H9 (cell line): ENCODE data around the gene ZSCAN2. TPM values are rescaled to one million over a fixed set of nuclear protein-coding genes. Genes with fewer than 3 reads are reported as not detected.

Source experiments
- DNase-seq: peaks from one replicate; pipeline ENCODE4 v3.0.0-alpha.2; 2017
- H2AFZ ChIP-seq: one replicate; pipeline ENCODE4 v1.6.1; 2013; ENCODE audit warnings: mild to moderate bottlenecking, low read length, control low read depth, moderate library complexity
- H2AK5ac ChIP-seq: 2 replicates; pipeline ENCODE4 v1.6.1; 2013; ENCODE audit warnings: low read length, control low read depth, mixed read lengths; ENCODE audit not compliant: insufficient read length
- H2BK120ac ChIP-seq: one replicate; pipeline ENCODE4 v1.6.1; 2013; ENCODE audit warnings: low read depth, mild to moderate bottlenecking, low read length, control low read depth, inconsistent platforms; ENCODE audit not compliant: poor library complexity, severe bottlenecking
- H2BK12ac ChIP-seq: 2 replicates; pipeline ENCODE4 v1.6.1; 2013; ENCODE audit warnings: low read length, control low read depth, mixed read lengths, low read depth; ENCODE audit not compliant: insufficient read length
- H2BK15ac ChIP-seq: 2 replicates; pipeline ENCODE4 v1.6.1; 2013; ENCODE audit warnings: low read depth, low read length, control low read depth
- H2BK20ac ChIP-seq: one replicate; pipeline ENCODE4 v1.6.1; 2013; ENCODE audit warnings: low read depth, mild to moderate bottlenecking, low read length, control low read depth, inconsistent platforms; ENCODE audit not compliant: poor library complexity, severe bottlenecking
- H2BK5ac ChIP-seq: 2 replicates; pipeline ENCODE4 v1.6.1; 2013; ENCODE audit warnings: low read length, control low read depth, mixed read lengths; ENCODE audit not compliant: insufficient read length
- H3K14ac ChIP-seq: 2 replicates; pipeline ENCODE4 v1.6.1; 2013; ENCODE audit warnings: low read length, control low read depth; ENCODE audit not compliant: insufficient read depth
- H3K18ac ChIP-seq: 2 replicates; pipeline ENCODE4 v1.6.1; 2013; ENCODE audit warnings: low read depth, mild to moderate bottlenecking, mixed read lengths, low read length, control low read depth; ENCODE audit not compliant: insufficient read length
- H3K23ac ChIP-seq: 2 replicates; pipeline ENCODE4 v1.6.1; 2013; ENCODE audit warnings: low read length, control low read depth, mixed read lengths, low read depth; ENCODE audit not compliant: insufficient read length
- H3K23me2 ChIP-seq: 2 replicates; pipeline ENCODE4 v1.6.1; 2013; ENCODE audit warnings: low read depth, mild to moderate bottlenecking, mixed read lengths, low read length, control low read depth; ENCODE audit not compliant: insufficient read length, poor library complexity, severe bottlenecking
- H3K27ac ChIP-seq: 2 replicates; pipeline ENCODE4 v1.5.1; 2013; ENCODE audit warnings: low read length, control low read depth, mixed read lengths, low read depth; ENCODE audit not compliant: insufficient read length
- H3K27me3 ChIP-seq: 2 replicates; pipeline ENCODE4 v1.6.1; 2013; ENCODE audit warnings: low read length, control low read depth, inconsistent platforms; ENCODE audit not compliant: insufficient read depth
- H3K4ac ChIP-seq: 2 replicates; pipeline ENCODE4 v1.6.1; 2013; ENCODE audit warnings: low read depth, mild to moderate bottlenecking, control low read depth, inconsistent platforms, low read length, moderate library complexity
- H3K4me1 ChIP-seq: 2 replicates; pipeline ENCODE4 v1.6.1; 2013; ENCODE audit warnings: low read length, control low read depth, inconsistent platforms; ENCODE audit not compliant: insufficient read depth
- H3K4me2 ChIP-seq: 2 replicates; pipeline ENCODE4 v1.6.1; 2013; ENCODE audit warnings: low read length, control low read depth, mixed read lengths; ENCODE audit not compliant: insufficient read length, insufficient read depth
- H3K56ac ChIP-seq: 2 replicates; pipeline ENCODE4 v1.6.1; 2013; ENCODE audit warnings: low read depth, mild to moderate bottlenecking, mixed read lengths, low read length, control low read depth; ENCODE audit not compliant: insufficient read length
- H3K79me1 ChIP-seq: 2 replicates; pipeline ENCODE4 v1.6.1; 2013; ENCODE audit warnings: low read depth, mild to moderate bottlenecking, moderate library complexity, low read length, control low read depth, inconsistent platforms; ENCODE audit not compliant: insufficient read depth, poor library complexity, severe bottlenecking
- H3K79me2 ChIP-seq: 2 replicates; pipeline ENCODE4 v1.6.1; 2013; ENCODE audit warnings: low read length, control low read depth, inconsistent platforms; ENCODE audit not compliant: insufficient read depth
- H3K9ac ChIP-seq: 2 replicates; pipeline ENCODE4 v1.6.1; 2013; ENCODE audit warnings: low read length, control low read depth, mixed read lengths; ENCODE audit not compliant: insufficient read length; ENCODE audit errors: extremely low read depth
- H3K9me3 ChIP-seq: one replicate; pipeline ENCODE4 v1.6.1; 2013; ENCODE audit warnings: low read depth, low read length, inconsistent platforms; ENCODE audit not compliant: control insufficient read depth
- H3T11ph ChIP-seq: one replicate; pipeline ENCODE4 v1.6.1; 2013; ENCODE audit warnings: mild to moderate bottlenecking, low read length, control low read depth, inconsistent platforms
- H4K20me1 ChIP-seq: one replicate; pipeline ENCODE4 v1.6.1; 2013; ENCODE audit not compliant: control insufficient read depth, insufficient read length, insufficient read depth
- H4K5ac ChIP-seq: 2 replicates; pipeline ENCODE4 v1.6.1; 2013; ENCODE audit warnings: low read depth, mild to moderate bottlenecking, mixed read lengths, low read length, control low read depth; ENCODE audit not compliant: insufficient read length
- H4K8ac ChIP-seq: replicated peaks from 2 replicates; pipeline ENCODE4 v1.6.1; 2013; ENCODE audit warnings: low read length, control low read depth, mixed read lengths, low read depth; ENCODE audit not compliant: insufficient read length
- H4K91ac ChIP-seq: 2 replicates; pipeline ENCODE4 v1.6.1; 2013; ENCODE audit warnings: low read depth, mild to moderate bottlenecking, moderate library complexity, mixed read lengths, low read length, control low read depth; ENCODE audit not compliant: insufficient read length
- H3K27ac Mint-ChIP-seq, 3 experiments: 2 replicates in 2 of 3; 3 replicates in 1 of 3; pipeline ENCODE4 v1.8.0; 2020 to 2021; ENCODE audit warnings: mixed read lengths in 3 of 3, mild to moderate bottlenecking in 1 of 3, moderate library complexity in 1 of 3
- H3K27me3 Mint-ChIP-seq: 2 replicates; pipeline ENCODE4 v1.8.0; 2021; ENCODE audit warnings: low read depth, mild to moderate bottlenecking, moderate library complexity, mixed read lengths
- H3K36me3 Mint-ChIP-seq, 3 experiments: 2 replicates in 2 of 3; 3 replicates in 1 of 3; pipeline ENCODE4 v1.8.0; 2020 to 2021; ENCODE audit warnings: low read depth in 3 of 3, mixed read lengths in 3 of 3; ENCODE audit not compliant: insufficient read depth in 1 of 3
- H3K4me1 Mint-ChIP-seq, 2 experiments: 2 replicates each; pipeline ENCODE4 v1.8.0; 2020; ENCODE audit warnings: mixed read lengths in 2 of 2
- H3K4me3 Mint-ChIP-seq, 2 experiments: 2 replicates in 1 of 2; 3 replicates in 1 of 2; pipeline ENCODE4 v1.8.0; 2020 to 2021; ENCODE audit warnings: mild to moderate bottlenecking in 2 of 2, mixed read lengths in 2 of 2, moderate library complexity in 1 of 2
- H3K9me3 Mint-ChIP-seq, 2 experiments: 2 replicates in 1 of 2; 3 replicates in 1 of 2; pipeline ENCODE4 v1.8.0; 2020; ENCODE audit warnings: mild to moderate bottlenecking in 2 of 2, mixed read lengths in 2 of 2, moderate library complexity in 1 of 2
- WGBS: extraction: QIAGEN DNeasy Blood & Tissue Kit; methylation state at CpG from one replicate; pipeline ENCODE4 v1.1.7; 2013; ENCODE audit warnings: missing lambda C conversion rate, low lambda C conversion rate, mixed read lengths; ENCODE audit not compliant: insufficient read length; ENCODE audit errors: extremely low coverage; 5-methylcytosine and 5-hydroxymethylcytosine counted together
- total RNA-seq: library from RNA; stranded (reverse); gene quantifications from 2 replicates; pipeline ENCODE4 v1.2.1, GENCODE V29; 2021
- TF ChIP-seq, protein P1 (sequence below): fragments of 200-600 bp; sonication (generic); conservative IDR thresholded peaks from 3 replicates; pipeline ENCODE4 v1.8.0; 2021; ENCODE audit warnings: antibody characterized with exemption, mild to moderate bottlenecking

Gene ZSCAN2
- total RNA-seq, 1 experiment from 2014 or later: 28.4 TPM

DNA sequence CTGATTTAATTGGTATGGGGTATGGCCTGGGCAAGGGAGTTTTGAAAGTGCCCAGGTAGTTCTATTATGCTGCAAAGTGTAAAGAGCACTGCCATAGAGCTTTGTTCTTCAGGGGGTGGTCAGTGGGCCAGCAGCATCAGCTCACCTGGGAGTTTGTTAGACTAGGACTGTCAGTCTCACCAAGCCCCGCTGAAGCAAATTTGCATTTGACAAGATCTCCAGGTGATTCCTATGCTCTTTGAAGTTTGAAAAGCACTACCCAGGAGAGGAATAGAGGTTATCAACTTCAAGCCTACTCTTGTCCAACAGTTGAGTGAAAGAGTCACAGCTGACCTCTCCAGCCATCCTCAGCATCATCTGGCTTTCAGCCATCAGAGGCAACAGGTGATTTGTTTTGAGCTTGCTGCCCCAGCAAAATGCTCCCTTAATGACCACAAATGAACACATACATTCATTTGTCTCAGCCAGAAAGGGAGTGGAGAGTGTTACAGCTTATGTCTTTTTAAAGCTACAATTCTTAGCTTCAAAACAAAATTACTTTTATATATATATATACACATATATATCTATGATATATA is 8.0 kb downstream of the ZSCAN2 start:
- H2BK15ac ChIP-seq: no peak overlapping the region
- Mint-ChIP-seq H3K4me1 (peaks cover 27 to 59% of the 10 kb centered on the region in 2 experiments), H3K4me3 (no peak overlapping the region), H3K27me3 (peaks cover 38% of the 10 kb centered on the region), H3K9me3 (no peaks in the 10 kb centered on the region), H3K27ac (peak overlapping the region in 1 of 3 experiments; percentile 74; a peak in 1 of 7 replicates), H3K36me3 (peaks cover 45 to 67% (median 65%) of the 10 kb centered on the region in 3 experiments)
- no peak overlapping the region for H3K18ac ChIP-seq
- DNase-seq: no peak
- peaks cover 3% of the 10 kb centered on the region for H3K23me2 ChIP-seq
- H2AK5ac ChIP-seq: no peak overlapping the region
- no peak overlapping the region for H3K4ac ChIP-seq
- no peak overlapping the region for H3K4me2 ChIP-seq
- no peak overlapping the region for H4K5ac ChIP-seq
- H2BK12ac ChIP-seq: no peak overlapping the region
- H4K91ac ChIP-seq: no peak overlapping the region
- no peak overlapping the region for H3K14ac ChIP-seq
- H3K79me2 ChIP-seq: peaks cover 54% of the 10 kb centered on the region
- H3K23ac ChIP-seq: no peak overlapping the region
- no peak overlapping the region for H3K9ac ChIP-seq
- H3K9me3 ChIP-seq: no peaks in the 10 kb centered on the region
- no peak overlapping the region for H2BK20ac ChIP-seq
- no peak overlapping the region for H2AFZ ChIP-seq
- no peak overlapping the region for H2BK5ac ChIP-seq
- H3K27me3 ChIP-seq: no peaks in the 10 kb centered on the region
- no peak overlapping the region for H2BK120ac ChIP-seq
- no peak overlapping the region for H3K27ac ChIP-seq
- no peak overlapping the region for H3T11ph ChIP-seq
- H3K56ac ChIP-seq: no peak overlapping the region
- H4K8ac ChIP-seq: no peak overlapping the region
- TF ChIP-seq, protein P1, sequence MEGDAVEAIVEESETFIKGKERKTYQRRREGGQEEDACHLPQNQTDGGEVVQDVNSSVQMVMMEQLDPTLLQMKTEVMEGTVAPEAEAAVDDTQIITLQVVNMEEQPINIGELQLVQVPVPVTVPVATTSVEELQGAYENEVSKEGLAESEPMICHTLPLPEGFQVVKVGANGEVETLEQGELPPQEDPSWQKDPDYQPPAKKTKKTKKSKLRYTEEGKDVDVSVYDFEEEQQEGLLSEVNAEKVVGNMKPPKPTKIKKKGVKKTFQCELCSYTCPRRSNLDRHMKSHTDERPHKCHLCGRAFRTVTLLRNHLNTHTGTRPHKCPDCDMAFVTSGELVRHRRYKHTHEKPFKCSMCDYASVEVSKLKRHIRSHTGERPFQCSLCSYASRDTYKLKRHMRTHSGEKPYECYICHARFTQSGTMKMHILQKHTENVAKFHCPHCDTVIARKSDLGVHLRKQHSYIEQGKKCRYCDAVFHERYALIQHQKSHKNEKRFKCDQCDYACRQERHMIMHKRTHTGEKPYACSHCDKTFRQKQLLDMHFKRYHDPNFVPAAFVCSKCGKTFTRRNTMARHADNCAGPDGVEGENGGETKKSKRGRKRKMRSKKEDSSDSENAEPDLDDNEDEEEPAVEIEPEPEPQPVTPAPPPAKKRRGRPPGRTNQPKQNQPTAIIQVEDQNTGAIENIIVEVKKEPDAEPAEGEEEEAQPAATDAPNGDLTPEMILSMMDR: no peak
- no peaks in the 10 kb centered on the region for H3K79me1 ChIP-seq
- peaks cover 18% of the 10 kb centered on the region for H3K4me1 ChIP-seq
- H4K20me1 ChIP-seq: peaks cover 4% of the 10 kb centered on the region
- WGBS: no CpG with 5 or more reads among the region's 1 CpG
